K562 (cell line): Measurements from ENCODE around the gene IKZF4. TPM values are rescaled to one million over a fixed set of nuclear protein-coding genes. Genes with fewer than 3 reads are reported as not detected.

Experiments used
- GABPA ChIP-seq: fragments of 200-800 bp; sonication (Bioruptor generic); conservative IDR thresholded peaks from 2 replicates; pipeline ENCODE4 v1.6.1; 2016; ENCODE audit warnings: low read depth, missing genetic modification characterization, missing compliant biosample characterization
- NR2C2 ChIP-seq, 2 experiments: fragments of 200-800 bp in 1 of 2; sonication (Bioruptor generic) in 1 of 2; sonication (generic) in 1 of 2; formaldehyde crosslinking in 1 of 2; IDR thresholded peaks; 2 replicates each; pipeline versions ENCODE4 v1.6.1 to v1.8.0; 2016 to 2022; ENCODE audit warnings: mild to moderate bottlenecking in 1 of 2, missing compliant biosample characterization in 1 of 2, missing genetic modification characterization in 1 of 2, missing genetic modification reagents in 1 of 2
- SPI1 ChIP-seq: IDR thresholded peaks from 2 replicates; pipeline ENCODE4 v1.6.1; 2011; ENCODE audit warnings: low read depth, low read length, control low read depth, borderline replicate concordance
- ZNF134 ChIP-seq: fragments of 250-450 bp; sonication (Bioruptor Pico); conservative IDR thresholded peaks from 2 replicates; pipeline ENCODE4 v1.4.0; 2020
- polyA plus RNA-seq, 8 experiments: library from polyadenylated mRNA; depleted of rRNA in 4 of 8; stranded (reverse) in 5 of 8; unstranded in 3 of 8; fragments of >200 nt; fragmentation: Nextera tagmentation in 2 of 8; fragmentation: Illumina TruSeq in 1 of 8; extraction: Ambion mirVana in 2 of 8; extraction: Trizol in 1 of 8; gene quantifications; 2 replicates each; pipeline versions ENCODE4 v1.2.1 to v1.2.3, GENCODE V29; 2011 to 2014; ENCODE audit warnings: inconsistent platforms in 1 of 8, missing spikeins in 1 of 8
- total RNA-seq, 7 experiments: library from RNA; depleted of rRNA in 6 of 7; stranded (reverse); fragments of >200 nt in 6 of 7; fragmentation: Illumina TruSeq in 2 of 7; extraction: Trizol in 2 of 7; gene quantifications; 2 replicates each; pipeline versions ENCODE4 v1.2.1 to v1.2.3, GENCODE V29; 2011 to 2021; ENCODE audit warnings: low replicate concordance in 1 of 7
- TF ChIP-seq, protein P1 (sequence below), 2 experiments: fragments of 450-650 bp; IDR thresholded peaks; 2 replicates each; pipeline ENCODE4 v1.6.1; 2018; ENCODE audit warnings: mild to moderate bottlenecking in 2 of 2, low read depth in 1 of 2; ENCODE audit not compliant: partially characterized antibody in 2 of 2
- TF ChIP-seq, protein P2 (sequence below): fragments of 450-650 bp; formaldehyde crosslinking; IDR thresholded peaks from 2 replicates; pipeline ENCODE4 v1.4.0; 2022; ENCODE audit warnings: missing genetic modification characterization
- TF ChIP-seq, protein P3 (sequence below): fragments of 200-600 bp; sonication (generic); IDR thresholded peaks from one replicate; pipeline ENCODE4 v1.6.1; 2012; ENCODE audit warnings: mild to moderate bottlenecking, low read depth, low read length, inconsistent platforms

IKZF4 gene
- total and polyA plus RNA-seq, 9 of the 15 experiments (the other 6 are each of a cell fraction or from before 2014, with no cell fraction given): 1.9 to 16.3 (median 3.6) TPM

- TF ChIP-seq, protein P1, sequence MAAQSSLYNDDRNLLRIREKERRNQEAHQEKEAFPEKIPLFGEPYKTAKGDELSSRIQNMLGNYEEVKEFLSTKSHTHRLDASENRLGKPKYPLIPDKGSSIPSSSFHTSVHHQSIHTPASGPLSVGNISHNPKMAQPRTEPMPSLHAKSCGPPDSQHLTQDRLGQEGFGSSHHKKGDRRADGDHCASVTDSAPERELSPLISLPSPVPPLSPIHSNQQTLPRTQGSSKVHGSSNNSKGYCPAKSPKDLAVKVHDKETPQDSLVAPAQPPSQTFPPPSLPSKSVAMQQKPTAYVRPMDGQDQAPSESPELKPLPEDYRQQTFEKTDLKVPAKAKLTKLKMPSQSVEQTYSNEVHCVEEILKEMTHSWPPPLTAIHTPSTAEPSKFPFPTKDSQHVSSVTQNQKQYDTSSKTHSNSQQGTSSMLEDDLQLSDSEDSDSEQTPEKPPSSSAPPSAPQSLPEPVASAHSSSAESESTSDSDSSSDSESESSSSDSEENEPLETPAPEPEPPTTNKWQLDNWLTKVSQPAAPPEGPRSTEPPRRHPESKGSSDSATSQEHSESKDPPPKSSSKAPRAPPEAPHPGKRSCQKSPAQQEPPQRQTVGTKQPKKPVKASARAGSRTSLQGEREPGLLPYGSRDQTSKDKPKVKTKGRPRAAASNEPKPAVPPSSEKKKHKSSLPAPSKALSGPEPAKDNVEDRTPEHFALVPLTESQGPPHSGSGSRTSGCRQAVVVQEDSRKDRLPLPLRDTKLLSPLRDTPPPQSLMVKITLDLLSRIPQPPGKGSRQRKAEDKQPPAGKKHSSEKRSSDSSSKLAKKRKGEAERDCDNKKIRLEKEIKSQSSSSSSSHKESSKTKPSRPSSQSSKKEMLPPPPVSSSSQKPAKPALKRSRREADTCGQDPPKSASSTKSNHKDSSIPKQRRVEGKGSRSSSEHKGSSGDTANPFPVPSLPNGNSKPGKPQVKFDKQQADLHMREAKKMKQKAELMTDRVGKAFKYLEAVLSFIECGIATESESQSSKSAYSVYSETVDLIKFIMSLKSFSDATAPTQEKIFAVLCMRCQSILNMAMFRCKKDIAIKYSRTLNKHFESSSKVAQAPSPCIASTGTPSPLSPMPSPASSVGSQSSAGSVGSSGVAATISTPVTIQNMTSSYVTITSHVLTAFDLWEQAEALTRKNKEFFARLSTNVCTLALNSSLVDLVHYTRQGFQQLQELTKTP (IDR thresholded peaks at IDR 0.05; ENCODE audit: low read depth in 1 of 2, partially characterized antibody in 2 of 2): no peak
- TF ChIP-seq, protein P2, sequence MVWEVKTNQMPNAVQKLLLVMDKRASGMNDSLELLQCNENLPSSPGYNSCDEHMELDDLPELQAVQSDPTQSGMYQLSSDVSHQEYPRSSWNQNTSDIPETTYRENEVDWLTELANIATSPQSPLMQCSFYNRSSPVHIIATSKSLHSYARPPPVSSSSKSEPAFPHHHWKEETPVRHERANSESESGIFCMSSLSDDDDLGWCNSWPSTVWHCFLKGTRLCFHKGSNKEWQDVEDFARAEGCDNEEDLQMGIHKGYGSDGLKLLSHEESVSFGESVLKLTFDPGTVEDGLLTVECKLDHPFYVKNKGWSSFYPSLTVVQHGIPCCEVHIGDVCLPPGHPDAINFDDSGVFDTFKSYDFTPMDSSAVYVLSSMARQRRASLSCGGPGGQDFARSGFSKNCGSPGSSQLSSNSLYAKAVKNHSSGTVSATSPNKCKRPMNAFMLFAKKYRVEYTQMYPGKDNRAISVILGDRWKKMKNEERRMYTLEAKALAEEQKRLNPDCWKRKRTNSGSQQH (CRISPR knock-in tag): no peak
- TF ChIP-seq SPI1: no peak
- peak; percentile 43; the same call in 1 of the 2 replicates for TF ChIP-seq NR2C2 (CRISPR knock-in tag; IDR thresholded peaks at IDR 0.05)
- TF ChIP-seq NR2C2 (tag; IDR thresholded peaks at IDR 0.05): peak; percentile 93
- TF ChIP-seq ZNF134: no peak
- TF ChIP-seq, protein P3, sequence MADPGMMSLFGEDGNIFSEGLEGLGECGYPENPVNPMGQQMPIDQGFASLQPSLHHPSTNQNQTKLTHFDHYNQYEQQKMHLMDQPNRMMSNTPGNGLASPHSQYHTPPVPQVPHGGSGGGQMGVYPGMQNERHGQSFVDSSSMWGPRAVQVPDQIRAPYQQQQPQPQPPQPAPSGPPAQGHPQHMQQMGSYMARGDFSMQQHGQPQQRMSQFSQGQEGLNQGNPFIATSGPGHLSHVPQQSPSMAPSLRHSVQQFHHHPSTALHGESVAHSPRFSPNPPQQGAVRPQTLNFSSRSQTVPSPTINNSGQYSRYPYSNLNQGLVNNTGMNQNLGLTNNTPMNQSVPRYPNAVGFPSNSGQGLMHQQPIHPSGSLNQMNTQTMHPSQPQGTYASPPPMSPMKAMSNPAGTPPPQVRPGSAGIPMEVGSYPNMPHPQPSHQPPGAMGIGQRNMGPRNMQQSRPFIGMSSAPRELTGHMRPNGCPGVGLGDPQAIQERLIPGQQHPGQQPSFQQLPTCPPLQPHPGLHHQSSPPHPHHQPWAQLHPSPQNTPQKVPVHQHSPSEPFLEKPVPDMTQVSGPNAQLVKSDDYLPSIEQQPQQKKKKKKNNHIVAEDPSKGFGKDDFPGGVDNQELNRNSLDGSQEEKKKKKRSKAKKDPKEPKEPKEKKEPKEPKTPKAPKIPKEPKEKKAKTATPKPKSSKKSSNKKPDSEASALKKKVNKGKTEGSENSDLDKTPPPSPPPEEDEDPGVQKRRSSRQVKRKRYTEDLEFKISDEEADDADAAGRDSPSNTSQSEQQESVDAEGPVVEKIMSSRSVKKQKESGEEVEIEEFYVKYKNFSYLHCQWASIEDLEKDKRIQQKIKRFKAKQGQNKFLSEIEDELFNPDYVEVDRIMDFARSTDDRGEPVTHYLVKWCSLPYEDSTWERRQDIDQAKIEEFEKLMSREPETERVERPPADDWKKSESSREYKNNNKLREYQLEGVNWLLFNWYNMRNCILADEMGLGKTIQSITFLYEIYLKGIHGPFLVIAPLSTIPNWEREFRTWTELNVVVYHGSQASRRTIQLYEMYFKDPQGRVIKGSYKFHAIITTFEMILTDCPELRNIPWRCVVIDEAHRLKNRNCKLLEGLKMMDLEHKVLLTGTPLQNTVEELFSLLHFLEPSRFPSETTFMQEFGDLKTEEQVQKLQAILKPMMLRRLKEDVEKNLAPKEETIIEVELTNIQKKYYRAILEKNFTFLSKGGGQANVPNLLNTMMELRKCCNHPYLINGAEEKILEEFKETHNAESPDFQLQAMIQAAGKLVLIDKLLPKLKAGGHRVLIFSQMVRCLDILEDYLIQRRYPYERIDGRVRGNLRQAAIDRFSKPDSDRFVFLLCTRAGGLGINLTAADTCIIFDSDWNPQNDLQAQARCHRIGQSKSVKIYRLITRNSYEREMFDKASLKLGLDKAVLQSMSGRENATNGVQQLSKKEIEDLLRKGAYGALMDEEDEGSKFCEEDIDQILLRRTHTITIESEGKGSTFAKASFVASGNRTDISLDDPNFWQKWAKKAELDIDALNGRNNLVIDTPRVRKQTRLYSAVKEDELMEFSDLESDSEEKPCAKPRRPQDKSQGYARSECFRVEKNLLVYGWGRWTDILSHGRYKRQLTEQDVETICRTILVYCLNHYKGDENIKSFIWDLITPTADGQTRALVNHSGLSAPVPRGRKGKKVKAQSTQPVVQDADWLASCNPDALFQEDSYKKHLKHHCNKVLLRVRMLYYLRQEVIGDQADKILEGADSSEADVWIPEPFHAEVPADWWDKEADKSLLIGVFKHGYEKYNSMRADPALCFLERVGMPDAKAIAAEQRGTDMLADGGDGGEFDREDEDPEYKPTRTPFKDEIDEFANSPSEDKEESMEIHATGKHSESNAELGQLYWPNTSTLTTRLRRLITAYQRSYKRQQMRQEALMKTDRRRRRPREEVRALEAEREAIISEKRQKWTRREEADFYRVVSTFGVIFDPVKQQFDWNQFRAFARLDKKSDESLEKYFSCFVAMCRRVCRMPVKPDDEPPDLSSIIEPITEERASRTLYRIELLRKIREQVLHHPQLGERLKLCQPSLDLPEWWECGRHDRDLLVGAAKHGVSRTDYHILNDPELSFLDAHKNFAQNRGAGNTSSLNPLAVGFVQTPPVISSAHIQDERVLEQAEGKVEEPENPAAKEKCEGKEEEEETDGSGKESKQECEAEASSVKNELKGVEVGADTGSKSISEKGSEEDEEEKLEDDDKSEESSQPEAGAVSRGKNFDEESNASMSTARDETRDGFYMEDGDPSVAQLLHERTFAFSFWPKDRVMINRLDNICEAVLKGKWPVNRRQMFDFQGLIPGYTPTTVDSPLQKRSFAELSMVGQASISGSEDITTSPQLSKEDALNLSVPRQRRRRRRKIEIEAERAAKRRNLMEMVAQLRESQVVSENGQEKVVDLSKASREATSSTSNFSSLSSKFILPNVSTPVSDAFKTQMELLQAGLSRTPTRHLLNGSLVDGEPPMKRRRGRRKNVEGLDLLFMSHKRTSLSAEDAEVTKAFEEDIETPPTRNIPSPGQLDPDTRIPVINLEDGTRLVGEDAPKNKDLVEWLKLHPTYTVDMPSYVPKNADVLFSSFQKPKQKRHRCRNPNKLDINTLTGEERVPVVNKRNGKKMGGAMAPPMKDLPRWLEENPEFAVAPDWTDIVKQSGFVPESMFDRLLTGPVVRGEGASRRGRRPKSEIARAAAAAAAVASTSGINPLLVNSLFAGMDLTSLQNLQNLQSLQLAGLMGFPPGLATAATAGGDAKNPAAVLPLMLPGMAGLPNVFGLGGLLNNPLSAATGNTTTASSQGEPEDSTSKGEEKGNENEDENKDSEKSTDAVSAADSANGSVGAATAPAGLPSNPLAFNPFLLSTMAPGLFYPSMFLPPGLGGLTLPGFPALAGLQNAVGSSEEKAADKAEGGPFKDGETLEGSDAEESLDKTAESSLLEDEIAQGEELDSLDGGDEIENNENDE: no peak
- no peak; the same call in 1 of the 2 replicates for TF ChIP-seq GABPA (tag)
Observed at GRCh38 chr12:55996715-55997534, 23.9 kb upstream of the IKZF4 start, which contains the start of gene SUOX (continued).
